Daoy (cell line): ENCODE measurements around the gene OTOGL. TPM values are rescaled to one million over a fixed set of nuclear protein-coding genes. Genes with fewer than 3 reads are reported as not detected.

Experiments used
- DNase-seq: peaks from one replicate; pipeline ENCODE4 v3.0.0-alpha.2; 2015; ENCODE audit warnings: low read depth
- total RNA-seq: library from RNA; depleted of rRNA; stranded (reverse); fragments of >200 nt; shearing (Covaris generic); gene quantifications from 2 replicates; pipeline ENCODE4 v1.2.3, GENCODE V29; 2014; rRNA removed

OTOGL gene
- total RNA-seq, 1 experiment from 2014 or later = 1.0 TPM

DNA sequence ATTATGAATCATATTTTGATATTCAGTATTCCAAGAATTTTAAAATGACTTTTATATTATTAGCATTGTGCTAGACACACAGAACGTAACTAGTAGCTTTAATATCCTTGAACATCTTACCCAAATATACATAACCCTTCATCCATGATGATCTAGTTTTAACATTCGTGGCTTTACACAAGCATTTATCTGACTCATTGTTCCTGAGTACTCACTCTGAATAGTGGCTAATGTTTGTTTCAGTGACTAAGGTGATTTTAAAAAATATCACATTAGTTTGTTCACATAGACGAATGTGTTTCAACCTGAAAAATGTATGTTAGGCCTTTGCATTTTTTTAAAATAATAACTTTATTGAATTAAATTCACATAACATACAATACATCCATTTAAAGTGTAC lies 264.7 kb downstream of the OTOGL start:
- DNase-seq = no peak

DNA sequence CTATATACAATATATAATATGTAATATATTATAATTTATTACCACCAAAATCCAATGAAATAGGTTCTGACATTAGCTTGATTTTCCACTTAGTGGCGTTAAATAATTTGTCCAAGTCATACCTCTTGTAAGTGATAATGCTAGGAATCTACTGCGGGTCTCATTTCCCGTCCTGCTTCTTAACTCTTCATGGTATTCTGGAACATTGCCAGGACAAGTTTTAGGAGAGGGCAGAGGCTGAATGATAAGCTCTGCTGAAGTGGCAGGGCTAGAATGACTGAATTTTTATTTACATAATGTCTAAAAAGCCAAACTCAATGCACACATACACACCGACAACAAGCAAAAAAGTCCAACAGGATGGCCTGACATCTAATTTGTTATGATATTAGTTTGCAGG lies 274.3 kb downstream of the OTOGL start:
- no peak for DNase-seq

DNA sequence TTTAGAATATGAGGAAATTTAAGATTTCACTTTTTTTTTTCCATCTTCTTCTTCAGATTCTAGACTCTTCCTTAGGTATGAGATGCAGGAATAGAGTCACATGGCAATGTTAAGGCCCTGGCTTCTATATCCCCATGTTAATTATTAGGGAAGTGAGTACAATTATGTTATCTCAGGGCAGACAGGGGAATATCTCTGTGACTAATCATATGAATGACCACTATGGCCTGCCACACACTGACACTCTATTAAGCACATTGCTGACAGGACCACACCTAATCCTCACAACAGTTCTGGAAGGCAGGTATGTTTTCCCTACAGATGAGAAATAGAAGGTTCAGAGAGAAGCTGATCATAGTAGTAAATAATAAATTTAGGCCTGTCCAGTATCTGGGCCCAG lies 275.3 kb downstream of the OTOGL start:
- DNase-seq = no peak

DNA sequence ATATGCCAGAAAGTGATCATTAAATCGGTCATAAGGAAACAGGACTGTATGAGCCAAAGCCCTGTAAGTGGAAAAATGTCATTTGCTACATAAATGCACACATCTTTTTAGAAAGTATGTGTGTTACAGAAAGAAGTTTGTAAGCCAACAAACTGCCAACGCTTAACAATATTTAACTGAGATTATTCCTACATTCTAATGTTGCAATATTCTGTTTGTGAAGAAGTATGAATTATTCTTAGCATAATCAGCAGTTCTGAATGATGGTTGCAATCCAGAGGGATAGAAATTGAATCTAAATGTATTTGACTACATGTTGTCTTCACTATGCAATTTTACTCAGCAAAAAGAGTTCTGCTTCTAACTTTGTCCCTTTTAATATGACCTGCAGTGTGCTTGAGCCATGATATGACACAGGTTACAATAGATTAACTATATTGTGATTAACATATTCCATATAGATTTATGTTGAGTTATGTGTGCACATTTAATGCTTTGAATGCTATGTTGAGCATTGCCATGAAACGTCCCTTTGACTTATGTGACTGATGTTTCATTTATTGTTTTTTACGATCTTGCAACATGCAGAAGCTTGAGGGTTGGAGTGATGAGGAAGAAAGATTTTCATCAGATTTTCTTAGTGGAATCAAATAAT lies 277.9 kb downstream of the OTOGL start:
- DNase-seq = no peak

DNA sequence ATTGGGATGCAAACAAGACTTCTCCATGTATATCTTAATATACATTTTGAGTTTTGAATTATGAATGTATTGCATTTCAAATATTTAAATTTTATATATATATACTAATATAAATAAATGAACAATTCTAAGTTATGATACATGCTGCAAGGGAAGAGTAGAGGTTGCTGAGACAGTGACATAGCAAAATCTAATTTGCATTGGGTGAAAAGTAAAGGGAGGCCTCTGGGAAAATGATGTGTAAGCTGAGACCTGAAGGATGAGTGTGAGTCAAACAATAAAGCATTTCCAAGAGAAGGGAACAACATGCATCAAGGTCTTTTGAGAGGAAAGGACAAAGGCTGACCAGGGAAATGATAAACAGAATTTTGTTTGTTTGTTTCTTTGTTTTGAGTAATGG lies 281.8 kb downstream of the OTOGL start:
- no peak for DNase-seq

DNA sequence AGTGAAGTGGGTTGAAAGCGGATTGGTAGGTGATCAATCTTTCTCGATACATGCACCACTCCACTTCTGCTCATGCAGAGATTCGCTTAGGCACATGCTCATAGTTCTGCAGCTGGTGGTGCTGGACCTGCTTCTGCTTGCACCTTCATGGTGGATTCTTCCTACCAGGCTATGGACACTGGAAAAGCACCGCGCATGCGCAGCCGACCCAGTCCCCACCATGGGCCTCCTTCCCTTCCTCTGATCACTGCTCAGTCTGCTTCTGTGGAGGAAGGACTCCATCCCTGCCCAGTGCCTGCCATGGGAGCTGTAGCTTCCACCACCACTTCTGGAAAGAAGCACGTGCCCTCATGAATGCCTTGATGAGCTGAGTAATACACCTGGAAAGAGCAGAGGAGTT lies 282.9 kb downstream of the OTOGL start:
- DNase-seq = no peak

DNA sequence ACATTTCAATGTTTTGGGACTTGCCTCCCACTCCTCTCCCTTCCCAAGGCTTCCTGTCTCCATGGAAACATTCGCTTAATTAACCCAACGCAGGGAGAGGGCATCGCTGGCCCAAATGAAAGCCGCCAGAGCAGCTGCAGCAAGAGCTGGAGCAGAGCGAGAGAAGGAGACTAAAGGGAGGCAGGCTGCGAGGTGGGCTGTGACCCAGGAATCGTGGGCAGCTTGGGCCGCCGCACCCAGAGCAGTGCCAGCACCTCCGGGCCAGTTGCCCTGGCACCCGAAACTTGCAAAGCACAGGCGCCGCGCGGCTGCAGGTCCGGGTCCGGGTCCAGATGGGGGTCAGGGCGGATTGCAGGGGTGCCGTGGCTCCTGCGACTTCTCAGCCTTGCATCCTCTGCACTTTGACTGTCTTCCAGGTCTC lies 301.2 kb downstream of the OTOGL start:
- peak; percentile 30 for DNase-seq

DNA sequence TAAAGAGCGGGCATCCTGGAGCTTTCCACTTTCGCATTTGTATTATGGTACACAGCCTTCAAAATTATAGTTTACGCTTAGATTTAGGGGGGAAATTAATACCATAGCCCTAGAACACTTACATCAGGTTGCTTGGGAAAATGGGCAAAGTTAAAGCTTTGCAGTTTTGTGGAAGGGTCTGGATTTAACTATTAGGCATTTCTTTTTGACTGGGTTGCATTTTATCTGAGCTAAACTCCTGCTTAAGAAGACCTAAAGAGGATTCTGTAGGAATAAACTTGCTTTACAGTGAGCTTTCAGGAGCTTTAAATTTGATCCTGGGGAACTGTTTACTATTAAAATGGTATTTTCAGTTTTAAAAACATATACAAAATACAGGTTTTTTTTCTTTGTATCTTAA lies 301.9 kb downstream of the OTOGL start:
- DNase-seq = no peak

DNA sequence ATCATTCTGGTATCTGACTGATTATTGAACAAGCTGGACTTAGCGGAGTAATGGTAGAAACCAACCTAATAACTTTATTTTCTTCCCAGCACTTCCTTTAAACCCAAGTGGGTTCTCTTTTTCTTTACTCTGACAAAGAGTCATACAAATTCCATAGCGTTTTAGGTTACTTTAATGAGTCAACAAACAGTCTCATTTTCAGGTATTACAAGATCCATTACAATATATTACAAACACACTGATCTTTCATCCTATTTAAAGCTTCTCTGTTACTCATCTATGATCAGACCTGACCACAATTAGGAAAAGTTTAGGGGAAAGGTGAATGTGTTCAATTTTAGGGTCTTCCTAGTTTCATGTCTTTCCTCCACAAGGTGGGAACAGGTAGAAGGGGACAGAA lies 305.3 kb downstream of the OTOGL start:
- DNase-seq = no peak

DNA sequence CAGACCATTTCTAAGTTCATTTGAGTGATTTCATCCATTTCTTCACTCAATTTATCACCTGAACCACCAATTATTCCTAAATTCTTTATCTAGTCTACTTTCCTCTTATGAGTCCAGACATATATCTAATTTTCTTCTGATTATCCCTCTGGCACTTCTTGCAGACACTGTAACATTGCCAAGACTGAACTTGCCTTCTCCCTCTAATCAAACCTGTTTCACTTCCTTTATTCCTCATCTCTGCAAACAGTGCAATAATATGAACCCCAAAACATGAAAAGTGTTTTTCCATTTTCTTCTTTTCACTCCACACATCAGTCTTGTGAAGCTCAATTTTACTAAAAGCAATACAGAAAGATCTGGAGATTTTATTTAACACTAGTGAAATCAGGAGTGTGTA lies 306.9 kb downstream of the OTOGL start:
- DNase-seq = no peak

DNA sequence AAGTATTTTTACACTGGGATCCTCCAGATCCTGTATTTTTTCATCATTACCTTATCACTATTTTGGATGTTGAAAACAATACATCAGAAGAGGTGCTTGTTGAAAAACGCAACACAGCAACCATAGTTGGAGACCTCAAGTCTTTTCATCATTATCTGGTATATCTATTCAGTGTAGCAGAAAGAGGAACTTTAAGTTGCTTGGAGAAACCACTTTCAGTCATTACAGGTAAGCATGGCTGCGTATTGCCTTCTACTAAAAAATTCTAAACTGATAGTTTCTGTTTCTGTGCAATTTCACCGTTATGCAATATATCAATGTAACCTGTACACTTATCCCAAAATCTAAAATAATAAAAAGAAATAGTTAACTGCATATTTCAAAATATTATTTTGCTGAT lies 312.4 kb downstream of the OTOGL start:
- DNase-seq = no peak

DNA sequence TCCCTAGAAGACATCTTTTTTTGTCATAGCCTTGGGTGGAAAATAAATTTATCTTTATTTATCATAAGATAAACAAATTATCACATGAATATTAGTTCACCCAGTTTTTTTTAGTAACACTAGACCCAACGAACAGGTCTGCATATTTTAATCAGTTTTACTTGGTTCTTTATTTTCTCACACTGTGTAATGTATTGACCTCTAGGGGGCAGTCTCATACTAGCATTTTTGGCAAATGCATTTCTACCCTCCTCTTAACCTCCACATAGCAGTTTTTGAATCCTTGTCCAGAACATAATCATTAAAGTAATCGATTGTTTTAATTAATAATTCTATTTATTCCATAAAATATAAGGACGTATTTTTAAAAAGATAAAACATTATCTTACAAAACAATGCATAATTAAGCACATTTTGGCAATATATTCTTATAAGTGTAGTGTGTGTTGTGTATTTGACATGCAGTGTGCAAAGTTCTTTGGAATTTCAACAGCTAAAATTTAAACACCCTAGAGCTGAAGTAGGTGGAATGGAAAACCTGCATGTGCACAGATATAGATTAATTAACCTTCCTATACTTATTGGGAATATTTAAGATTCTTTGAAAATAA lies 313.1 kb downstream of the OTOGL start:
- peak; percentile 39 for DNase-seq

DNA sequence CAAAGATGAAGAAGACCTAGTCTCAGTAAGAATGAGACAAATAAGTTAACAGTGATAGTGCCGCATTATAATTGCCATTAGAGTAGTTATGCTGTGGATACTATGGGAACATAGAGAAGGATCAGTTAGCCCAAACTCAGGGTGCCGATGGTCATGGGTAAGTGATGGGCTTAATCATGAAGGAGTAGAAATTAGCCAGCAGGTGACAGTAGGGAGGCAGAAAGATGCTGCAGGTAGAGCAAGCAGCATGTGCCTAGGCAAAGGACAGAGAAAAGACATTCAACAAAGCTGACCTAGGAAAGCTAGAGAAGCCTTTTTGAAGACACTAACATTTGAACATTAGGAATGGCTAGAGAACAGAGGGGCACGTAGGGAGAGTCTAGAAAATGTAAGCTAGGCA lies 314.1 kb downstream of the OTOGL start:
- no peak for DNase-seq

DNA sequence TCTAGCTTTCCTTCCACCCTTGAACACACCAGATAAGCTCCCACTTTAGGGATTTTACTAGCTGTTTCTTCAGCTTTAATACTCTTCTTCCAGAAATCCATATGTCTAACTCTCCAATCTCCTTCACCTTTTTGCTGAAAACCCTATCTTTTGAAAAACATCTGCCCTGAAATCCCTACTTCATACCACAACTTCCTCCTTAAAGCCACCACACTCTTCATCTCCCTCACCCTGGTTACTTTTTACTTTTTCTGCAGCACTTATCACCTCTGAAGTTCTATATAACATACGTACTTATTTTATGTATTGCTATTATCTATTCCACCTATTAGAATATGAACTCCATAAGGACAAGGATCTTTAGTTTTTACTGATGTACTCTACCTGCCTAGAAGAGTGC lies 316.1 kb downstream of the OTOGL start:
- DNase-seq = no peak

DNA sequence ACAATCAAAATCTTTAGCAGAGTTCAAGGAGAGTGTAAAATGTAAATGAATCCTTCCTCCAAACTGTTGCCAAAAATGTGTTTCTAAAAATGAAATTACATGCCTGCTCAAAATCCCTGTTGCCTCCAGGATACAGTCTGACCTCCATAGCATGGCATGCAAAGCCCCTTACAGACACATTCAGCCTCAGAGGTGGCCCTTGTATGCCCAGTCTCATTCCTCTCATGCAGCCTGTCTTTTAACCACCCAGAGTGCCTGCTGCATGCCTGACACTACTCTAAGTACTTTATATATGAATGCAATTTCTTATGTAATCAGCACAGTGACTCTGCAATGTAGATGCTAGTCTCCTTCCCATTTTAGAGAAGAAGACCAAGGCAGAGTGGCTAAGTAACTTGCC lies 320.3 kb downstream of the OTOGL start:
- DNase-seq = no peak

DNA sequence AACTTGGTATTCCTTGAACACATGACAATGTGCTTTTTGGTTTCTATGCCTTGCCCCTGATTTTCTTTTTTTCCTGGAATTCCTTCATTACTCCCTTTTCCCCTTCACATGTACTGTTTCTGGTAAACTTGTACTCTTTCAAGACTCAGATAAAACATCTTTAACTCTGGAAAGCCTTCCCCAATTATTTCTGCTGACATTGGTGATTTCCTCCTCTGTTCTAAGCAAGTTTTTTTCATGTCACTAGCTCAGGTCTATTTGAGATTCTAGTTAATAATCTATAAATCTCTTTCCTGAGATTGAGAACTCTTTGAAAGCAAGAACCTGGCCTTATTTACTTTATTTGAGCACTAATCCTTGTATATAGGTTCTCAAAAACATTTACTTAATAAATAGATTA lies 320.7 kb downstream of the OTOGL start:
- DNase-seq = no peak

DNA sequence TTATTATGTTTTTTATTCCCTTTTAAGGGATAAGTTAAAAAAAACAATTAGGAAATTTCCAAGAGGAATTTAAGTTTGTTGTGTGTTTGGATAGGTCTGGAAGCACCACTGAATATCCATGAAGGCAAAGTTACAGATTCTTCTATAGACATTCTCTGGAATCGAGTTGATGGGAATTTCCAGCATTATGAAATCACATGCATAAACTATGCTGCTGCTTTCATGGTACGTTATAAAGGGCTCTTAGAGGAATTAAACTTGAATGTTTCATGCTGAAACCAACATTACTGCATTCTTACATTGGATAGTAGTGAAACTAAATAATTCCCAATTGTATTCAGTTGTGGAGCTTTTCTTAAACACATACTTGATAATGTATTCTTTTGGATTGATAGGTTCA lies 323.2 kb downstream of the OTOGL start:
- no peak for DNase-seq

Other genes starting within 250 kb of the OTOGL start
- 91.8 and 104 TPM in 2 replicates for gene PPP1R12A, start 164.4 kb upstream of the OTOGL start, total RNA-seq